HG02973 (cell line): ENCODE results near the gene TADA2A.
"Not testable (repeated sequence)": the region's sequence is repeated elsewhere in the genome, so short reads cannot be mapped to it uniquely, and the experiment has no call there.

ENCODE experiments used
- ATAC-seq: cut with Tn5 transposase; IDR thresholded peaks from one replicate; pipeline ENCODE4 v1.9.1; 2021; ENCODE audit warnings: moderate library complexity; ENCODE audit not compliant: unreplicated experiment

The TADA2A gene

DNA sequence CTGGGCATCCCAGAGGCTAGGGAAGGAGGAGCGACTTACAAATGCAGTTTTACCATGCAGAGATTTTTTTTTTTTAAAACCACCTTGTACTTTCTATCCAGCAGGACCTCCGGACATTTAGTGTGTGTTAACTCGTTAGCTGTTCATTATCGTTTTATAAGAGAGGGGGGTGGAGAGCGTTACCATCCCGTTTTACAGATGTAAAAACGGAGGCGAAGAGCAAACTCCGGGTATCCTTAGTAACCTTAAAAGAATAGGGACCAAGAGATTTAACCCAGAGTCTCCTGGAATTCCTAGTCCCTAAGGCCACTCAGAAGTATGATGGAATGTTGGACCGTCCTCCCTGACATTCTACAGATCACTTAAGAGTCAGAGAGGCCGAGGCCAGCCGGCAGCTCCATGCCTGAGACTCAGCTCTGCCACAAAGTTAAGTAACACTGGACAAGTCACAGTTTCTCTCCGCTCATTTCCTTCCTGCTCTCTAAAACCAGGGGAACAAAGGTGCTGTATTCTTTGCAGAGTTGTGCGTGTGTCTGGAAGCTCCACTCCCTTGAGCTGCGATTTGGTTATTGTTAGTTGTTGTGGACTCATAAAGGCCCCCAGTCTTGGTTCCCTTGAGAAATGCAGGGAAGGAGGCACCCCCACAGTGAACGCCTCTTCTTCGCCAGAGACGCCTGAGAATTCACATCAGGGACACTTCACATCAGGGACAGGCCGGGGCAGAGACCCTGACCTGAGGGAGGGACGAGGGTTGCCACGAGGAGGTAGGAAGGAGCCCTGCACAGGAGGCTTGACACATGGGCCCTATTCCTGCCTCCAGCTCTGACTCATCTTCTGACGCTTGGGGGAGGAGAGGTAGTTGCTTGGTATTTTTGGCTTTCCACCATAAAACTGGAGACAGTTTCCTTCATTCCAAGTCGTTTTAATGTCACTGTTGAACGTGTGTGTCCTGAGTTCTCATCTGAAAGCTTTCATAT, 84.2 kb downstream of the TADA2A start:
- no peak for ATAC-seq

DNA sequence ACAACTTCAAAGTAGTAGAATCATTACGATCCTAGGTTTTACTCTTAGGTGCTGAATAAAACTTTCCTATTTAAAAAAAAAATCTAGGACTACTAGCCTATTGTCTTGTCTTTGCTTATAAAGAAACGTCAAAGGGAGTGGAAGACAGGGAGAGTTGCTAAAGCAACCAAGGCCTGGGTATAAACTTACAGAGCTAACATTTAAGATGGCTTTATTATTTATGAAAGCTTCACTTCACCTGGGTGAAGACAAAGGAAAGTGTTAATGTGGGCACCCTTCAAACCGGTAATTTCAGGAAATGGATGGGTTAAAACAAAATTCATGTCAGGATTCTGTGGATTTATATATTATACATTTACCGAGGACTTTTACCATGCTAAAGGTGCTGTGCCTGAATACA, 85.5 kb downstream of the TADA2A start:
- no peak for ATAC-seq

DNA sequence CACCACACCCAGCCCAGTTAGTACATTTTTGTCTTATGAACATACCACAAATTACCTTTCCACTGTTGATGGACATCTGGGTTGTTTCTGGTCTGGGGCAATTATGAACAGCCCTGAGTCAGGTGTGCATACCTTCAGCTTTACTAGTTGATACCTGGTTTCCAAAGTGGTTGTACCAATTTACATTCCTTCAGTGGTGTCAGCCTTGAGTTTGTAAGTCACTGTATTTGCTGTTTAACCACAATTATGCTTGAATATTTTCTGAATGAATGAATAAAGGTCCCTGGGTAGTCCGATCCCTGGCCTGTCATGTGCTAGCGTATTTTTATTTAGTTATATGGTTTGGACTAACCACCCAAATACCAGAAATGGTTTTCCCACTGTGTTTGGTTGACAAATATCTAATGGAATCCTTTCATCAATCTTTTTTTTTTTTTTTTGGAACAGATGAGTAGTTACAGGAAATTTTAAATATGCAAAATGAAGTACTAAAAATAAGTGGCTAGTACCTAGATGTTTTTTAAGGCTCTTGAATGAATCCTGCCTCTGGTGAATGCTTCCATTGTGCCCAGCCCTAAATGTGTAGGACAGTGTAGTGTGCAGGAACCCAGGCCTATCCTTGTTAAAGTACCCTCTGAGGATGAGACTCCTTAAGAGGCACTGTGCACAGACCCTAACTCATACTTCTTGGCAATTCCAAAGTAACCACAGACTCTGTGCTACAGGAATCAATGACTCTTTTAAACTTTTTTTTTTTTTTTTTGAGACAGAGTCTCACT, 86.8 kb downstream of the TADA2A start:
- no peak for ATAC-seq

DNA sequence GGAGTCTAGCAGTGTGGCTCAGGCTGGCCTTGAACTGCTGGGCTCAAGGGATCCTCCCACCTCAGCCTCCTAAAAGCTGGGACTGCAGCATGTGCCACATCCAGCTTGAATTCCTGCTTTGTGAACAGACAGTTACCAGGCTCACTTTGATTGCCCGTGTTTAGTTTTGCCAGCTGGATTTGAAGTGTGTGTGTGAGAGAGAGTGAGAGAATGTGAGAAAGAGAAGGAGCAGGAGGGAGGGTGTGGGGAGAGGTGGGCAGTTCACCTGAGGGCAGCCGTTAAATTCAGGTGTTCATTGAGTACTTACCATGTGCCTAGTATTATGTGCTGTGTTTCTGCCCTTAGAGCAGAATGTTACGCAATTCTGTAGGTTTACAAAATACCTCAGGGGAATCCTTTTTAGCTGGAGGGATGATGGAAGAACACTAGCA, 87.7 kb downstream of the TADA2A start:
- ATAC-seq = no peak

DNA sequence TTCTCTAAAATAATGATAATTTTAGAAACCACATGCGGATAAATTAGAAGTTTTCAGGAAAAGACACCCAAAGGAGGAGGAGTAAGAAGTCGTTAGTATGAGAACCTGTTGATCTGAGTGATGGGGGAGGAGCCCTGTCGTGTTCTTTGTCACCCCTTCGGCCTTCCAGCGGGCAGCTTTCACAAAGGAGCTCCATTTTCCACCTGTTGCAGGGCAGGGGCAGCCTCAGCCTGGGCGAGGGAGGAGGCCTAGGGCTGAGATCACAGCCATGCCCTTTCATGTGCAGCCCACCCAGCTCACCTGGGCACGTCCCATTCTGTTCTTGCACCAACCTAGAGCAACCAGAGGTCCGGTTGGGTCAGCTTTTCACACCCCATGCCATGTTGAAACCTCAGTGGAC, 88.3 kb downstream of the TADA2A start:
- no peak for ATAC-seq

DNA sequence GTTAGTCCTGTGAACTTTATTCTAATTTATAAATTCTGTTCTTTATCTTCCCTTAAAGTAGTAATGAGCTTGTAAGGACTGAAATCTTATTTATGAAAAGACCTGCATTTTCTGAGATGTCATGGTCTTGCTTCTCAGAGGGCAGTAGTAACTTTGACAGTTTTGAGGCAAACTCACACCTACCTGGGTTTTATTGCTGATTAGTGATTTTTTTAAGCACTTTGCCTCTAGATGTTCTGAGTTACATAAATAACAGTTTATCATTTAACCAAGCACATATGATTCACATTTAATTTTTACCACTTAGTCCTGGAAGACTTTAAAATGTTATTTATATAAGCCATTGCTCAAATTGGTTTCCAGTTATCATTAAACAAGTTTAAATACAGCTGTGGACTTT, 93.7 kb downstream of the TADA2A start:
- no peak for ATAC-seq

DNA sequence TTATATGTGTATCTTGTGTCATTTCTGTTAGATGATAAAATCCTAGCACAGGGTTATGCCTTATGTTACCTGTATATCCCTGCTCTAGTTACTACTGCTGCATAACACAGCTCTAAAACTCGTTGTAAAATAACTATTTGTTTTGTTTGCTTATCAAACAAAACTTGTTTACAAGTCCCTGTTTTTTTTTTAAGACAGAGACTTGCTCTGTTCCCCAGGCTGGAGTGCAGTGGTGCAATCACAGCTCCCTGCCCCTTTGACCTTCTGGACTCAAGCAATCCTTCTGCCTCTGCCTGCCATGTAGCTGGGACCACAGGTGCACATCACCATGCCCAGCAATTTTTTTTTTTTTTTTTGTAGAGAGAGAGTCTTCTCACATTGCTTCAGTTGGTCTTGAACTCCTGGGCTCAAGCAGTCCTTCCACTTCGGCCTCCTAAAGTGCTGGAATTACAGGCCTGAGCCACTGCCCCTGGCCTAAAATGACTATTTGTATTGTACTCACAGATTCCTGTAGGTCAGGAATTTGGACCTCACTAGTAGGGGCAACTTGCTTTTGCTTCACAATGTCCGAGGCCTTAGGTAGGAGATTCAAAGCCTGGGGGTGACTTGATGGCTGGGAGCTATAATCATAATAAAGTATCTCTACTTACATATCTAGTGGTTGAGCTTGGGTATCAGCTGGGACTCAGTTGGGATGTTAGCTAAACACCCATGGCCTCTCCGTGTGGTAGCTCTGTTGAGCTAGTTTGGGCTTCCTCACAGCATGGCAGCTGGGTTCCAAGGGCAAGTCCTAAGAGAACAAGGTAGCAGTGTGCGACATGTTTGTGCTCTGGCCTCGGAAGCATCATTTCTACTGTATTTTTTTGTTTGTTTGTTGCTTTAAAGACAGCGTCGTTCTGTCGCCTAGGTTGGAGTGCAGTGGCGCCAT, 95.6 kb downstream of the TADA2A start:
- ATAC-seq = no peak

DNA sequence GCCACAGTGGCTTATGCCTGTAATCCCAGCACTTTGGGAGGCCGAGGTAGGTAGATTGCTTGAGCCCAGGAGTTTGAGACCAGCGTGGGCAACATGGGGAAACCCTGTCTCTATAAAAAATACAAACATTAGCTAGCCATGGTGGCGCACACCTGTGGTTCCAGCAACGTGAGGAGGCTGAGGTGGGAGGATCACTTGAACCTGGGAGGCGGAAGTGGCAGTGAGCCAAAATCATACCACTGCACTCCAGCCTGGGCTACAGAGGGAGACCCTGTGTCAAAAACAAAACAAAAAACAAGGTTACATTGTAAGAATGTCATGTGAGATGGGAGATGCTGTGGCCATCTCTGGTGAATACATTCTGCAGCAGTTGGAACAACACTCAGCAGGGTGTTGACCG, 96.5 kb downstream of the TADA2A start:
- ATAC-seq = no peak

DNA sequence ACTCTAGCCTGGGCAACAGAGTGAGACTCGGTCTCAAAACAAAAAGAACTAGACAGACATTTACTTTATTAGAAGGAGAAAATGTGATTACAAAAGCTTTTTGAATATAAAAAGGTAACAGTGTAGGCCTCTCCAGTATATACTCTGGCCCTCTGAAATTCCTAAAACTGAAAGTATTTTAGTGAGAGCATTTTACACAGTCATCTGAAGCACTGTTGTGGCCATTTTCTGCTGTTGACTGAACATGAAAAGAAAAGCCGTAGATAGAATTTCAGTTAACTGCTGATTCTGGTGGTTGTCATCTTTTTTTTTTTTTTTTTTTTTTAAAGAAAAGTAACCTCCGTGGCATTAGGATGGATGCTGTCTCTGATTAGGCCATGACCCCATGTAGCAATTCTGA, 98.6 kb downstream of the TADA2A start:
- ATAC-seq = no peak

DNA sequence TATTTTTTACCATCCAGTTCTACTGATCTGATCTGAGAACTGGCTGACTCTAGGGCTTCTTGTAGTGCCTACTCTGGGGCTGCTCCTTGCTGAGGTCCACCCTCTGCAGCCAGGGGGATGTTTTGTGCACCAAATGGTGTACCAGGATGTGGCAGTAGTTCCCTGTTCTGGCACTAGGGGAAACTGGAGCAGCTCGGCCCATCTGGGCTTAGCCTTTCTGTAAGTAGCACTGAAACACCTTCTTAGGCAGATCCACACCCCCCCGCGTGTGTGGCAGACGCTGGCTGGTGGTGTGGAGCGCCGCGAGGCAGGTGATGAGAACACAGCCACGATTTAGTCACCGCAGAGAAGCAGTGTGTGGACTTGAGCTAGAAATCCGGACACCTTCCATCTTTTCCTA, 100.0 kb downstream of the TADA2A start:
- no peak for ATAC-seq

DNA sequence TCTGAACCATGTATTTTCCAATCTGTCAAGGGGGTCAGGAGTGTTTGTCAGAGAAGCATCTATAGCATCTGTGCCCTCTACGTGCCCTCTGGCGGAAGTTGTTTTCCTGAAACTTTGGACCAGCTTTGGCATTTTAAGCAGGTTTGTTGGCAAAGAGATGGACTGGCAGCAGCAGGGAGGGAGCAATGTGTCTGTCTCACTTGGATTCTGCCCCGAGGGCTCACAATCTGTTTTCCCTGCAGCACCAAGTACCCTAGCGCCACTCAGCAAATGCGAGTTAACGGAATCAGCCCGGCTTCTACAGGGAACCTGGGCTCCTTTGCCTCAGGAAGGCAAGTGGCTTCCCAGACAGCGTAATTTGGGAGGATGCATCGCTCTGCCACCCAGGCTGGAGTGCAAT, 100.4 kb downstream of the TADA2A start:
- ATAC-seq = no peak

DNA sequence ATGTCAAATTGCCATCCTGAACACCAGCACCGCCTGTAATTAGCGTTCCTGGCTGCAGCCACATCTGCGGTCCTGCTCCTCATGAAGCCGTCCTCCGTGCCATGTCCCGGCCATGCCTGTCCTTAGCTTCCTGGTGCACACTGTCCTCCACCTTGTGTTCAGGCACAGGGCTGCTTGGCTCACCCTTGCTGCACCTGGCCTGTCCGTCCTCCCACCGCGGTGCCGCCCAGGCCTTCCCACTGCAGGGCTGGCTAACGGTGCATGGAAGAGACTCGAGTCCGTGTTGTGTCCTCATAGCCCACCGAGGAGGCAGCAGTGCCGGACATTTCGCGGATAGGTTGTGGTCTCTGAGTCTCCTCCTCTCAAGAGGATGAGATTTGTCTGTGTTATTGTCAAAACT, 103.4 kb downstream of the TADA2A start:
- ATAC-seq = no peak

DNA sequence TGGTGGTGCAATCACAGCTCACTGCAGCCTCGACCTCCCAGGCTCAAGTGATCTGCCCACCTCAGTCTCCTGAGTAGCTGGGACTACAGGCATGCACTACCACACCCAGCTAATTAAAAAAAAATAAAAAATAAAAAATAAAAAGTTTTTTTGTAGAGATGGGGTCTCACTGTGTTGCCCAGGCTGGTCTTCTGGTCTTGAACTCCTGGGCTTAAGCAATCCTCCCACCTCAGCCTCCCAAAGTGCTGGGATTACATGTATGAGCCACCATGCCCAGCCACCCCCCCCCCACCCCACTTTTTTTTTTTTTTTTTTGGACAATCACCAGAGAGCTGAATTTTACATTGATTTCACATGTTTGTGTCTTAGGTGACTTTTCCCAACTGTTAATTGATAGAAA, 105.0 kb downstream of the TADA2A start:
- not testable (repeated sequence) for ATAC-seq

DNA sequence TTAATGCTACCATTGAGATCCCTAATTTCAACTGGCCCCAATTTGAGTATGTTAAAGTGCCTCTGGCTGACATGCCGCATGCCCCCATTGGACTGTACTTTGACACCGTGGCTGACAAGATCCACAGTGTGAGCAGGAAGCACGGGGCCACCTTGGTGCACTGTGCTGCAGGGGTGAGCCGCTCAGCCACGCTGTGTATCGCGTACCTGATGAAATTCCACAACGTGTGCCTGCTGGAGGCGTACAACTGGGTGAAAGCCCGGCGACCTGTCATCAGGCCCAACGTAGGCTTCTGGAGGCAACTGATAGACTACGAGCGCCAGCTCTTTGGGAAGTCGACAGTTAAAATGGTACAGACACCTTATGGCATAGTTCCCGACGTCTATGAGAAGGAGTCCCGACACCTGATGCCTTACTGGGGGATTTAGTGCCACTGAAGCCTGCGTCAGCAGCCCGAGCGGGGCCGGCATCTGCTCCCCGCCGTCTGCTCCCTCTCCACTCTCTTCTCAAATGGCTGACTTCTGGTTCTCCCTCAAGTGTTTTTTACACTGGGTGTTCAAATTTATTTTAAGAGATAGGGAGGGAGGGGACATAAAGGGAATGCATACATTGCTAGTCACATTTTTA, 105.9 kb downstream of the TADA2A start:
- no peak for ATAC-seq

DNA sequence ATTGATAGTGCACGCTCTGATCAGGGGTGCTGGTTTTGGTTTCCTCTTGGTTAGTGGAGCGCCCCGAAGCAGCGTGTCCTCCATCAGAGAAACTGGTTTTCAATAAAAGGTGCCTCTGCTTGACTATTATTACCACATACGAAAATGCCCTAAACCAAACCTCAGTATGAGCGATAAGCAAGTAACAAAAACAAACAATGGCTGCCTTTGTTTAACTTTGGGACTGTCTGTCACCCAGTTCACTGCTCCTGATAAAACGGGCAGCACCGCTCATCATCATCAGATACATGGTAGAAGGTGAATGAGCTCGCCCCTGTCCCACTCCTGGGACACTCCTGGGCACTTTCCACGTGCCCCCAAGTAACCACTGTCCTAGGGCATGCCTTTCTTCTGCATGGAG, 107.0 kb downstream of the TADA2A start:
- no peak for ATAC-seq

DNA sequence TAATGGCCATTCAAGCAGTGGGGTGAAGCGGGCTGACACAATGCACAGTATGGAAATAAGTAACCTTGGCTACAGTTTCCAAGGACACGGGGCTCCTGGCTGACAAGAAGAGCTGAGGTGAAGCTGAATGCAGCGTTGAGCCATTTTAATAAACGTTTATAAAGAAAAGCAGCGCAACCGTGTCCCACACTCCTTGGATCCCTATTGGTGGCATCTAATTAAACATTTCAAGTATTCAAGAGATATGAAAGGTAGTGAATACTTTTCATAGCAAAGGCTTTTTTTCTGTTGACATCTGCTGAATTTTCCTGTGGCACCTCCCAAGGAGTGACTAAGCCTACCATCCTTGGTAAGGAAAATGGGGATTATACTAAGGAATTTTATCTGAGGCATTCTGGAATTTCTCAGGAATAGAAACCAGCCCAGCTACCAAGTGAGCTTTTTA, 109.5 kb downstream of the TADA2A start:
- no peak for ATAC-seq

DNA sequence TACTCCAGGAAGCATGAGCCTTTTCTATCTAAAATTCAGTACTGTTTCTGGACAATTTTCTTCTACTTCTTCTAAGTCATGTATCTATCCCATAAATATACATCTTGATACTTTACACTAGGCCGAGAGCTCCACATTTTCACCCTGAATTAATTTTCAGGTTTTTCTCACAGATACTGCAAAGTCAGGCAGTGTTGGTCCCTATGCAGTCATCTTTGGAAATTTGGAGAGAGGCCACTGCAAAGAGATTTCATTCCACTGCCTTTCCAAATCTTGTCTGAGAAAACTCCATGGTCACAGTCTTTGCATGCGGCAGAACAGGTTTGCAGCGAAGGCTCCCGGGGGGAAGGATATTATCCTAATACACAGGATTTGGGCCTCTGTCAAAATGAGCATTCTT, 111.2 kb downstream of the TADA2A start:
- ATAC-seq = no peak

DNA sequence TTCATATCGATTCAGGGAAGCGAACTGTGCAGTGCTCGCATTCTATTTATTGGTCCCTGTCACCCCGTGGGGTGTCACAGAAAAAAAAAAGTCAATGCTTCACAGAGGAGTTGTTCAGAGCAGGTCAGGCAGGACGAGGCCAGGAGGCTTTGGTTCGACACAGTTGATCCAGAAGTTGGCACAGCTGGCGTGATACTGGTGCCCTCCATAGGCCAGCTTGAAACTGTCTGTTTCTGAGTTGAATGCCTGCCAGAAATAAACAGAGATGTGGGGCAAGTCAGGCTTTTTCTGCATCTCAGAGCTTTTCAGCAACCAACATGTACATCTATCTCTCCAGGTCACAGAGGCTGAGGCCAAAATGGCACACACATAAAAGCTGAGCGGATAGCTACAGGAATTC, 112.1 kb downstream of the TADA2A start:
- no peak for ATAC-seq

DNA sequence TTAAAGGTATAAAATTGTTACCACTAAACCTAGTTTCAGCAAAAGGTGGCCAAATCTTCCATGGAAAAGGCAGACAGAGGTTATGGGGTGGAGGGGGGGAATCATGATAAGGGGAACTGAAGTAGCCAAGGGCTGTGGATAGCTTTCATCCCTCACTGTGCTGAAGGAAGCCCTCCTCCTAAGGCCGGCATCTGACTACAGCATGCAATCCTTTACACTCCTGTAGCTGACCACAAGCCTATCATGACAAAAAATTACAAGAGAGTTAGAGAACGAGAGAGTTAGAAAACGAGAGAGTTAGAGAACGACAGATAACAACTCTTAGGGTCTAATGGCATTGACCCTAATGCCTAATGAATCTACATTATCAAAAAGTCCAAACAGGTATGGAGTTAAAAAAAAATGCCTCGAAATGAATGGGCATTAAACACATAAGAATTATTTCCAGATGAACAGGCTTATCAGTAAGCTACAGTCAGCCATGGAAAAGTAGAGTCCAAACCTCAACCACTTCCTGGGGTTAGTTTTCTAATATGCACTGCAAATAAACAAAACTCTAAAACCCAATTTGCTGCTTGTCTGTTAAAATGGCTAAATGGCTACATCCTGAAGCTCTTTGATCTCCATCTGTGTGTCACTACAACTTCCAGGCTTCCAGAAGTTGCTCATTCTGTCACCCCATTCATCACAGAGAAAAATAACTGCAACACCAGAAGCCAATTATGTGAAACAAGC, 112.7 kb downstream of the TADA2A start:
- no peak for ATAC-seq

DNA sequence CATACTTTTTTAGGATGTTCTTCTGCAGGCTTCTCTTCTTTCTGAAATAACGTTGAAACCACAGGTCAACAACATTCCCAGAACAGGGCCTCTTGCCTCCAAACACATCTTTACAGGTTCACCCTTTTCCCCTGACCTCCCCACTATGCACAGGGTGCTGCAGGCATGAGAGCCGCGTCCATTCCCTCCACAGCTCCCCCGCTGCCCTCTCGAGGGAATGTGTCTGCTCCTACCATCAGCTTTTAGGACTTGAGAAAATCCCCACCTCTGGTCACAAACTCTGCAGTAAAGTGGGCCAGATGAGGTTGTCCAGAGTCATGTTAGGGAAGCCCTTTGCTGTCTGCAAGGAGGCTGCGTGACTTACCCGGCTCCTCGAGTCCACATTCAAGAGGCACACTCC, 113.5 kb downstream of the TADA2A start:
- no peak for ATAC-seq
